ENCODE data around the gene LRRC14B.
"Not testable (repeated sequence)": the region's sequence is repeated elsewhere in the genome, so short reads cannot be mapped to it uniquely, and the experiment has no call there.

Gene LRRC14B

GRCh38 chr5:160921-161802, 30.1 kb upstream of the LRRC14B start:
- DNase-seq, result no peak

GRCh38 chr5:161803-162110, 29.5 kb upstream of the LRRC14B start:
- DNase-seq, result no peak

- DNase-seq, result no peak
Measured at GRCh38 chr5:162190-162564, 29.1 kb upstream of the LRRC14B start.

- DNase-seq, result no peak
Measured at GRCh38 chr5:162565-163337, 28.5 kb upstream of the LRRC14B start.

DNA sequence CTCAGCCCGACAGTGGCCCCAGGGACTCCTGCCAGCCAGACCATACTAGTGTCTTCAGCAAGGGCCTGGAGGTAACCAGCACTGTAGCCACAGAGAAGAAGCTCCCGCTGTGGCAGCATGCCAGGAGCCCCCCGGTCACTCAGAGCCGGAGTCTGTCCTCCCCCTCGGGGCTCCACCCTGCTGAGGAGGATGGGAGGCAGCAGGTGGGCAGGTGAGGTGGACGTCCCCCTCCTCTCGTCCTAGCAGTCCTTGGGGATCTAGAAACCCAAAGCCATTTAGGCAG, 28.0 kb upstream of the LRRC14B start:
- DNase-seq, result no peak

GRCh38 chr5:163841-164240, 27.5 kb upstream of the LRRC14B start:
- DNase-seq, result no peak

- no peak for DNase-seq
Measured at GRCh38 chr5:164244-164643, 27.1 kb upstream of the LRRC14B start.

GRCh38 chr5:164783-165182, 26.5 kb upstream of the LRRC14B start:
- DNase-seq, result not testable (repeated sequence)

GRCh38 chr5:166441-167372, 24.6 kb upstream of the LRRC14B start:
- no peak for DNase-seq

GRCh38 chr5:167511-167910, 23.8 kb upstream of the LRRC14B start:
- no peak for DNase-seq

- DNase-seq, result no peak
Measured at GRCh38 chr5:167982-168660, 23.2 kb upstream of the LRRC14B start.

- DNase-seq, result no peak
Measured at GRCh38 chr5:169071-169727, 22.1 kb upstream of the LRRC14B start.

- DNase-seq, result no peak
Measured at GRCh38 chr5:169728-170094, 21.6 kb upstream of the LRRC14B start.

DNA sequence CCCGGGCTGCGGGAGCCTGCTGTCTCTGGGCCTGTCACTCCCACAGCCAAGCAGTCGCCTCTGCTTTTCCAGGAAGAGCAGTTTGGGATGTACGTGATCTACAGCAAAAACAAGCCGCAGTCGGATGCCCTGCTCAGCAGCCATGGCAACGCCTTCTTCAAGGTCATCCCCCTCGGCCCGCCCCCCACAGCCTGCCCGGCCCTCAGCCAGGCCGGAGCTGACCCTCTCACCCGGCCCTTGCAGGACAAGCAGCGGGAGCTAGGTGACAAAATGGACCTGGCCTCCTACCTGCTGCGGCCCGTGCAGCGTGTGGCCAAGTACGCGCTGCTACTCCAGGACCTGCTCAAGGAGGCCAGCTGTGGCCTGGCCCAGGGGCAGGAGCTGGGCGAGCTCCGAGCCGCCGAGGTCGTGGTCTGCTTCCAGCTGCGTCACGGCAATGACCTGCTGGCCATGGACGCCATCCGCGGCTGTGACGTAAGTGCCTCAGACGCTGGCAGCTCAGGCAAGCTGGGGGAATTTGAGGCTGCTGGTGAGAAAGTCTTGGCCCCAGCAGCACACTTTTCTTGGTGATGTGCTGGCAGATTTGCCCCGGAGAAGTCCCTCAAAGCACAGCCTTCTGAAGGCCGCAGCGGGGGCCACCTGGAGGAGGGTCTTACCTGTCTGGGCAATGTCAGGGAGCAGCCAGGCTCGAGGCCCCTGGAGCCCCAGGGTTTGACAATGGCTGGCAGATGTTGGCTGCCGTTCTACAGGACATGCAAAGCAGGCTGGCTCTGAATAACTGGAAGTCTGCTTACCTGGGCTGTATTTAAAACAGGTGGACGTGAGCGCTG, 20.1 kb upstream of the LRRC14B start:
- DNase-seq, result no peak

DNA sequence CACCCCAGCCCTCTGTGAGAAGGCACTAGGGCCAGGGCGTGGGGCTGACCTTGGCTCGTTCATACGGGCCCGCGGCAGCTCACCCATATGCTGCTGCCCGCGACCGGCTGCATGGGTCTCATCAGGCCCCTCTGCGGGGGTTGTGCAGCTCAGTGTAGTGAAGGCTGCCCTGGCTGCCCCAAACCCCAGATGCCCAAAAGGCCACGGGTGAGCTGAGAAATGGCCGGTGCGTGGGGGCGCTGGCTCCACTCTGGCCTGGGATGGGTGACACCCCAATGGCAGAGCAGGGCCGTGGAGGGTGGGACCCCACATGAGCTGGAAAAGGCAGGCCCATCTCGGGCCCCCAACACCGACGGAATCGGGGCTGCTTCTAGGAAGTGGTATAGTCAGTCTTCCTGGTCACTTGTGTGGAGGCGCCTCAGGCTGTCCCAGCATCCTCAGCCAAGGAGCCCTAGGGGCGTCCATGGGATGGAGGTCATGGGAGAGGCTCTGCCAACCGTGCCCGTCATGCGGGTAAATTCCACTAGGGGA, 19.4 kb upstream of the LRRC14B start:
- DNase-seq, result no peak

DNA sequence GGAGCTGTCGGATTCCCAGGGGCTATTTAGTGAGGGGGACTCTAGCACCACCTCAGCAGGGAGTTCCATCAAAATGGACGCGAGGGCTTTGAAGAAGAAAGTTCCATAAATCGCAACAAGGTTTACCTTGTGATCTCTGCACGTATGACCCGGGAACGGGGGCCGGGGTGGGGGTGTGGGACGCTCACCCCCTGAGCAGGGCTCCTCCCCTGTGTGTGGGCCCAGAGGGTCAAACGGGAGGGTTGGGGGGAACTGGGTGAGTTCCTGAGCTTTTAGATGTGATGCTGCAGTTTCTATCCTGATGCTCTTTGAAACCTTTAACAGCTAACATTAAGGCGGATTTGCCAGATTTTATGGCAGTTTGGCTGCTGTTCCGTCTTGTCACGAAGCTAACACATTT, 18.9 kb upstream of the LRRC14B start:
- no peak for DNase-seq

- no peak for DNase-seq
Measured at GRCh38 chr5:172841-173251, 18.4 kb upstream of the LRRC14B start.

GRCh38 chr5:173392-174290, 17.7 kb upstream of the LRRC14B start:
- DNase-seq, result no peak

GRCh38 chr5:174291-174600, 17.0 kb upstream of the LRRC14B start:
- DNase-seq, result no peak

DNA sequence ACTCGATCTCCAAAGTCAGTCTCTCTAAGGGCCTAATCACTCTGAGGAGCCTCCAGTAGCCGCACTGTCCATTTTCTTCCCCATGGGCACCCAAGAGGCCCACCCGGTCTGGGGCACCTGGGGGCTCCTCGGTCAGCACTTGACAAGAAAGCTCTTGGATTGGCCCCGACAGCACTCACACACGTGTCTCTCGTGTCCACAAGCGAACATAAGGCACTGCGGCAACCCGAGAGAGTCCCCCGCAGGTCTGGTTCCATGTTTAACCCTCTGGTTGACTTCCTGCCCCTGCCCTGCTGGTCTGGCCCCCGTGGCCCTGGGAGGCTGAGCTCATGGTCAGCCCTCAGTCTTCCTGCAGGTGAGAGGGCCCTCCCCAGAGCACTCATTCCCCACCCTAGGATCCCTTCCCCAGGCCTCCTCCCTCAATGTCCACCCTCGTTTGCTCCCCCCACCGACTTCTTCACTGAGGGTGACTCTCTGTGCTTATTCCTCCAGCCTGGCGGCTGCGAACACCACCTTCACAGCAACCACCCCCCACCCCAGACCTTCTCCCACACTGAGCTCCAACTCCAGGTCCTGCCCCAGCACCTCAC, 16.3 kb upstream of the LRRC14B start:
- DNase-seq, result no peak
